H9 (cell line): ENCODE measurements around the gene KREMEN2. TPM values are rescaled to one million over a fixed set of nuclear protein-coding genes. Genes with fewer than 3 reads are reported as not detected.

Experiments used
- DNase-seq: peaks from one replicate; pipeline ENCODE4 v3.0.0-alpha.2; 2017
- H2AFZ ChIP-seq: one replicate; pipeline ENCODE4 v1.6.1; 2013; ENCODE audit warnings: mild to moderate bottlenecking, low read length, control low read depth, moderate library complexity
- H2AK5ac ChIP-seq: 2 replicates; pipeline ENCODE4 v1.6.1; 2013; ENCODE audit warnings: low read length, control low read depth, mixed read lengths; ENCODE audit not compliant: insufficient read length
- H2BK120ac ChIP-seq: one replicate; pipeline ENCODE4 v1.6.1; 2013; ENCODE audit warnings: low read depth, mild to moderate bottlenecking, low read length, control low read depth, inconsistent platforms; ENCODE audit not compliant: poor library complexity, severe bottlenecking
- H2BK12ac ChIP-seq: 2 replicates; pipeline ENCODE4 v1.6.1; 2013; ENCODE audit warnings: low read length, control low read depth, mixed read lengths, low read depth; ENCODE audit not compliant: insufficient read length
- H2BK15ac ChIP-seq: 2 replicates; pipeline ENCODE4 v1.6.1; 2013; ENCODE audit warnings: low read depth, low read length, control low read depth
- H2BK20ac ChIP-seq: one replicate; pipeline ENCODE4 v1.6.1; 2013; ENCODE audit warnings: low read depth, mild to moderate bottlenecking, low read length, control low read depth, inconsistent platforms; ENCODE audit not compliant: poor library complexity, severe bottlenecking
- H2BK5ac ChIP-seq: 2 replicates; pipeline ENCODE4 v1.6.1; 2013; ENCODE audit warnings: low read length, control low read depth, mixed read lengths; ENCODE audit not compliant: insufficient read length
- H3K14ac ChIP-seq: 2 replicates; pipeline ENCODE4 v1.6.1; 2013; ENCODE audit warnings: low read length, control low read depth; ENCODE audit not compliant: insufficient read depth
- H3K18ac ChIP-seq: 2 replicates; pipeline ENCODE4 v1.6.1; 2013; ENCODE audit warnings: low read depth, mild to moderate bottlenecking, mixed read lengths, low read length, control low read depth; ENCODE audit not compliant: insufficient read length
- H3K23ac ChIP-seq: 2 replicates; pipeline ENCODE4 v1.6.1; 2013; ENCODE audit warnings: low read length, control low read depth, mixed read lengths, low read depth; ENCODE audit not compliant: insufficient read length
- H3K23me2 ChIP-seq: 2 replicates; pipeline ENCODE4 v1.6.1; 2013; ENCODE audit warnings: low read depth, mild to moderate bottlenecking, mixed read lengths, low read length, control low read depth; ENCODE audit not compliant: insufficient read length, poor library complexity, severe bottlenecking
- H3K27ac ChIP-seq: 2 replicates; pipeline ENCODE4 v1.5.1; 2013; ENCODE audit warnings: low read length, control low read depth, mixed read lengths, low read depth; ENCODE audit not compliant: insufficient read length
- H3K27me3 ChIP-seq: 2 replicates; pipeline ENCODE4 v1.6.1; 2013; ENCODE audit warnings: low read length, control low read depth, inconsistent platforms; ENCODE audit not compliant: insufficient read depth
- H3K4ac ChIP-seq: 2 replicates; pipeline ENCODE4 v1.6.1; 2013; ENCODE audit warnings: low read depth, mild to moderate bottlenecking, control low read depth, inconsistent platforms, low read length, moderate library complexity
- H3K4me1 ChIP-seq: 2 replicates; pipeline ENCODE4 v1.6.1; 2013; ENCODE audit warnings: low read length, control low read depth, inconsistent platforms; ENCODE audit not compliant: insufficient read depth
- H3K4me2 ChIP-seq: 2 replicates; pipeline ENCODE4 v1.6.1; 2013; ENCODE audit warnings: low read length, control low read depth, mixed read lengths; ENCODE audit not compliant: insufficient read length, insufficient read depth
- H3K56ac ChIP-seq: 2 replicates; pipeline ENCODE4 v1.6.1; 2013; ENCODE audit warnings: low read depth, mild to moderate bottlenecking, mixed read lengths, low read length, control low read depth; ENCODE audit not compliant: insufficient read length
- H3K79me1 ChIP-seq: 2 replicates; pipeline ENCODE4 v1.6.1; 2013; ENCODE audit warnings: low read depth, mild to moderate bottlenecking, moderate library complexity, low read length, control low read depth, inconsistent platforms; ENCODE audit not compliant: insufficient read depth, poor library complexity, severe bottlenecking
- H3K79me2 ChIP-seq: 2 replicates; pipeline ENCODE4 v1.6.1; 2013; ENCODE audit warnings: low read length, control low read depth, inconsistent platforms; ENCODE audit not compliant: insufficient read depth
- H3K9ac ChIP-seq: 2 replicates; pipeline ENCODE4 v1.6.1; 2013; ENCODE audit warnings: low read length, control low read depth, mixed read lengths; ENCODE audit not compliant: insufficient read length; ENCODE audit errors: extremely low read depth
- H3K9me3 ChIP-seq: one replicate; pipeline ENCODE4 v1.6.1; 2013; ENCODE audit warnings: low read depth, low read length, inconsistent platforms; ENCODE audit not compliant: control insufficient read depth
- H3T11ph ChIP-seq: one replicate; pipeline ENCODE4 v1.6.1; 2013; ENCODE audit warnings: mild to moderate bottlenecking, low read length, control low read depth, inconsistent platforms
- H4K20me1 ChIP-seq: one replicate; pipeline ENCODE4 v1.6.1; 2013; ENCODE audit not compliant: control insufficient read depth, insufficient read length, insufficient read depth
- H4K5ac ChIP-seq: 2 replicates; pipeline ENCODE4 v1.6.1; 2013; ENCODE audit warnings: low read depth, mild to moderate bottlenecking, mixed read lengths, low read length, control low read depth; ENCODE audit not compliant: insufficient read length
- H4K8ac ChIP-seq: replicated peaks from 2 replicates; pipeline ENCODE4 v1.6.1; 2013; ENCODE audit warnings: low read length, control low read depth, mixed read lengths, low read depth; ENCODE audit not compliant: insufficient read length
- H4K91ac ChIP-seq: 2 replicates; pipeline ENCODE4 v1.6.1; 2013; ENCODE audit warnings: low read depth, mild to moderate bottlenecking, moderate library complexity, mixed read lengths, low read length, control low read depth; ENCODE audit not compliant: insufficient read length
- H3K27ac Mint-ChIP-seq, 3 experiments: 2 replicates in 2 of 3; 3 replicates in 1 of 3; pipeline ENCODE4 v1.8.0; 2020 to 2021; ENCODE audit warnings: mixed read lengths in 3 of 3, mild to moderate bottlenecking in 1 of 3, moderate library complexity in 1 of 3
- H3K27me3 Mint-ChIP-seq: 2 replicates; pipeline ENCODE4 v1.8.0; 2021; ENCODE audit warnings: low read depth, mild to moderate bottlenecking, moderate library complexity, mixed read lengths
- H3K36me3 Mint-ChIP-seq, 3 experiments: 2 replicates in 2 of 3; 3 replicates in 1 of 3; pipeline ENCODE4 v1.8.0; 2020 to 2021; ENCODE audit warnings: low read depth in 3 of 3, mixed read lengths in 3 of 3; ENCODE audit not compliant: insufficient read depth in 1 of 3
- H3K4me1 Mint-ChIP-seq, 2 experiments: 2 replicates each; pipeline ENCODE4 v1.8.0; 2020; ENCODE audit warnings: mixed read lengths in 2 of 2
- H3K4me3 Mint-ChIP-seq, 2 experiments: 2 replicates in 1 of 2; 3 replicates in 1 of 2; pipeline ENCODE4 v1.8.0; 2020 to 2021; ENCODE audit warnings: mild to moderate bottlenecking in 2 of 2, mixed read lengths in 2 of 2, moderate library complexity in 1 of 2
- H3K9me3 Mint-ChIP-seq, 2 experiments: 2 replicates in 1 of 2; 3 replicates in 1 of 2; pipeline ENCODE4 v1.8.0; 2020; ENCODE audit warnings: mild to moderate bottlenecking in 2 of 2, mixed read lengths in 2 of 2, moderate library complexity in 1 of 2
- CTCF ChIP-seq: fragments of 200-600 bp; sonication (generic); conservative IDR thresholded peaks from 3 replicates; pipeline ENCODE4 v1.8.0; 2021; ENCODE audit warnings: antibody characterized with exemption, mild to moderate bottlenecking
- WGBS: extraction: QIAGEN DNeasy Blood & Tissue Kit; methylation state at CpG from one replicate; pipeline ENCODE4 v1.1.7; 2013; ENCODE audit warnings: missing lambda C conversion rate, low lambda C conversion rate, mixed read lengths; ENCODE audit not compliant: insufficient read length; ENCODE audit errors: extremely low coverage; 5-methylcytosine and 5-hydroxymethylcytosine counted together
- total RNA-seq: library from RNA; stranded (reverse); gene quantifications from 2 replicates; pipeline ENCODE4 v1.2.1, GENCODE V29; 2021

KREMEN2 gene
- total RNA-seq, 1 experiment from 2014 or later = 12.8 TPM

GRCh38 chr16:2929693-2930092 lies 34.4 kb upstream of the KREMEN2 start:
- Histone ChIP-seq H3K4me1 (no peaks in the 10 kb centered on the region), H2BK12ac (no peak overlapping the region), H3T11ph (no peak overlapping the region), H3K27ac (no peak overlapping the region), H3K79me2 (no peaks in the 10 kb centered on the region), H3K4me2 (no peak overlapping the region), H3K9ac (no peak overlapping the region), H3K18ac (no peak overlapping the region), H4K20me1 (no peaks in the 10 kb centered on the region), H4K5ac (no peak overlapping the region), H4K91ac (no peak overlapping the region), H2AK5ac (no peak overlapping the region), H3K23me2 (peaks cover 5% of the 10 kb centered on the region), H3K23ac (no peak overlapping the region), H4K8ac (no peak overlapping the region), H3K79me1 (no peaks in the 10 kb centered on the region), H2BK120ac (no peak overlapping the region), H3K4ac (no peak overlapping the region), H3K56ac (no peak overlapping the region), H2BK15ac (no peak overlapping the region), H2BK5ac (no peak overlapping the region), H3K14ac (no peak overlapping the region), H2BK20ac (no peak overlapping the region), H3K27me3 (no peaks in the 10 kb centered on the region), H3K9me3 (no peaks in the 10 kb centered on the region), H2AFZ (no peak overlapping the region)
- no CpG with 5 or more reads among the region's 14 CpGs for WGBS
- Mint-ChIP-seq H3K36me3 (peaks cover 9 to 18% (median 16%) of the 10 kb centered on the region in 3 experiments), H3K27me3 (peaks cover 6% of the 10 kb centered on the region), H3K27ac (no peak overlapping the region; a peak in 1 of 7 replicates), H3K4me3 (no peak overlapping the region), H3K9me3 (peaks cover 10 to 11% of the 10 kb centered on the region in 2 experiments), H3K4me1 (peaks cover 28 to 30% of the 10 kb centered on the region in 2 experiments)
- no peak for TF ChIP-seq CTCF
- DNase-seq = no peak
